ENCODE results near the gene ESPN. TPM values are rescaled to one million over a fixed set of nuclear protein-coding genes. Genes with fewer than 3 reads are reported as not detected.

Gene ESPN
- 10 to 100 TPM; 21.6 to 46.5 TPM for polyA plus RNA-seq

GRCh38 chr1:6424619-6425593, at the start of gene ESPN:
TSS of gene ESPN (plus strand) at chr1:6424776. CDS start at chr1:6424956, 180 bp downstream.
- Histone ChIP-seq H3K27me3 (ENCODE audit: control insufficient read depth in 1 of 2, insufficient read depth in 2 of 2, low read length in 2 of 2) (no peaks in the 10 kb centered on the region), H3K27ac (ENCODE audit: low read depth in 2 of 2, low read length in 1 of 2) (no peak within 1 kb of the TSS), H3K9me3 (ENCODE audit: control insufficient read depth in 2 of 2, insufficient read depth in 1 of 2, low read depth in 1 of 2, low read length in 1 of 2) (no peaks in the 10 kb centered on the region), H3K4me1 (ENCODE audit: control insufficient read depth in 2 of 2, insufficient read depth in 2 of 2, low read length in 1 of 2) (peaks cover 7 to 47% of the 10 kb centered on the region in 2 donors), H3K36me3 (ENCODE audit: control insufficient read depth in 2 of 2, insufficient read depth in 2 of 2, low read length in 1 of 2) (no peaks in the 10 kb centered on the region), H3K4me3 (ENCODE audit: low read depth in 1 of 2, low read length in 2 of 2) (peak within 1 kb of the TSS; percentile 23 to 42)
- WGBS, 2 donors = 4% methylated on average over 62 to 99 of the region's 99 CpGs

GRCh38 chr1:6378096-6378746, 46.4 kb upstream of the ESPN start:
- H3K36me3 ChIP-seq (ENCODE audit: control insufficient read depth in 2 of 2, insufficient read depth in 2 of 2, low read length in 1 of 2) = no peaks in the 10 kb centered on the region
- WGBS, 2 donors = 72 to 73% methylated on average over 12 of the region's 12 CpGs
- no peak overlapping the region for H3K27ac ChIP-seq (ENCODE audit: low read depth in 2 of 2, low read length in 1 of 2)
- H3K27me3 ChIP-seq (ENCODE audit: control insufficient read depth in 1 of 2, insufficient read depth in 2 of 2, low read length in 2 of 2) = no peaks in the 10 kb centered on the region
- H3K4me3 ChIP-seq (ENCODE audit: low read depth in 1 of 2, low read length in 2 of 2) = no peak overlapping the region
- no peaks in the 10 kb centered on the region for H3K9me3 ChIP-seq (ENCODE audit: control insufficient read depth in 2 of 2, insufficient read depth in 1 of 2, low read depth in 1 of 2, low read length in 1 of 2)
- peaks cover 0 to 6% of the 10 kb centered on the region in 2 donors for H3K4me1 ChIP-seq (ENCODE audit: control insufficient read depth in 2 of 2, insufficient read depth in 2 of 2, low read length in 1 of 2)

- Histone ChIP-seq H3K9me3 (ENCODE audit: control insufficient read depth in 2 of 2, insufficient read depth in 1 of 2, low read depth in 1 of 2, low read length in 1 of 2) (no peaks in the 10 kb centered on the region), H3K27ac (ENCODE audit: low read depth in 2 of 2, low read length in 1 of 2) (no peak overlapping the region), H3K4me3 (ENCODE audit: low read depth in 1 of 2, low read length in 2 of 2) (no peak overlapping the region), H3K27me3 (ENCODE audit: control insufficient read depth in 1 of 2, insufficient read depth in 2 of 2, low read length in 2 of 2) (no peaks in the 10 kb centered on the region), H3K36me3 (ENCODE audit: control insufficient read depth in 2 of 2, insufficient read depth in 2 of 2, low read length in 1 of 2) (no peaks in the 10 kb centered on the region), H3K4me1 (ENCODE audit: control insufficient read depth in 2 of 2, insufficient read depth in 2 of 2, low read length in 1 of 2) (peaks cover 1% of the 10 kb centered on the region in 2 donors)
- 95 to 96% methylated on average over 7 of the region's 7 CpGs for WGBS, 2 donors
These were observed 44.5 kb upstream of the ESPN start for GRCh38 chr1:6380037-6380436.

GRCh38 chr1:6384135-6384534, 40.4 kb upstream of the ESPN start:
- 89 to 100% methylated on average over 1 of the region's 1 CpG for WGBS, 2 donors
- Histone ChIP-seq H3K27me3 (ENCODE audit: control insufficient read depth in 1 of 2, insufficient read depth in 2 of 2, low read length in 2 of 2) (no peaks in the 10 kb centered on the region), H3K36me3 (ENCODE audit: control insufficient read depth in 2 of 2, insufficient read depth in 2 of 2, low read length in 1 of 2) (no peaks in the 10 kb centered on the region), H3K9me3 (ENCODE audit: control insufficient read depth in 2 of 2, insufficient read depth in 1 of 2, low read depth in 1 of 2, low read length in 1 of 2) (no peaks in the 10 kb centered on the region), H3K27ac (ENCODE audit: low read depth in 2 of 2, low read length in 1 of 2) (no peak overlapping the region), H3K4me3 (ENCODE audit: low read depth in 1 of 2, low read length in 2 of 2) (no peak overlapping the region), H3K4me1 (ENCODE audit: control insufficient read depth in 2 of 2, insufficient read depth in 2 of 2, low read length in 1 of 2) (peaks cover 5 to 12% of the 10 kb centered on the region in 2 donors)

GRCh38 chr1:6384962-6385361, 39.6 kb upstream of the ESPN start:
- Histone ChIP-seq H3K36me3 (ENCODE audit: control insufficient read depth in 2 of 2, insufficient read depth in 2 of 2, low read length in 1 of 2) (no peaks in the 10 kb centered on the region), H3K27ac (ENCODE audit: low read depth in 2 of 2, low read length in 1 of 2) (peak overlapping the region; percentile 76 to 96), H3K4me1 (ENCODE audit: control insufficient read depth in 2 of 2, insufficient read depth in 2 of 2, low read length in 1 of 2) (peaks cover 5 to 12% of the 10 kb centered on the region in 2 donors), H3K9me3 (ENCODE audit: control insufficient read depth in 2 of 2, insufficient read depth in 1 of 2, low read depth in 1 of 2, low read length in 1 of 2) (no peaks in the 10 kb centered on the region), H3K4me3 (ENCODE audit: low read depth in 1 of 2, low read length in 2 of 2) (no peak overlapping the region), H3K27me3 (ENCODE audit: control insufficient read depth in 1 of 2, insufficient read depth in 2 of 2, low read length in 2 of 2) (no peaks in the 10 kb centered on the region)
- 40 to 54% methylated on average over 5 of the region's 5 CpGs for WGBS, 2 donors

- H3K27ac ChIP-seq (ENCODE audit: low read depth in 2 of 2, low read length in 1 of 2) = peak overlapping the region; percentile 76 to 96
- no peaks in the 10 kb centered on the region for H3K36me3 ChIP-seq (ENCODE audit: control insufficient read depth in 2 of 2, insufficient read depth in 2 of 2, low read length in 1 of 2)
- no peaks in the 10 kb centered on the region for H3K27me3 ChIP-seq (ENCODE audit: control insufficient read depth in 1 of 2, insufficient read depth in 2 of 2, low read length in 2 of 2)
- no peak overlapping the region for H3K4me3 ChIP-seq (ENCODE audit: low read depth in 1 of 2, low read length in 2 of 2)
- H3K4me1 ChIP-seq (ENCODE audit: control insufficient read depth in 2 of 2, insufficient read depth in 2 of 2, low read length in 1 of 2) = peaks cover 5 to 12% of the 10 kb centered on the region in 2 donors
- WGBS, 2 donors = 39 to 55% methylated on average over 22 of the region's 22 CpGs
- H3K9me3 ChIP-seq (ENCODE audit: control insufficient read depth in 2 of 2, insufficient read depth in 1 of 2, low read depth in 1 of 2, low read length in 1 of 2) = no peaks in the 10 kb centered on the region
These were observed 38.9 kb upstream of the ESPN start for GRCh38 chr1:6385488-6386191.

GRCh38 chr1:6386371-6386949, 38.1 kb upstream of the ESPN start:
- WGBS, 2 donors = 62 to 64% methylated on average over 10 of the region's 10 CpGs
- H3K36me3 ChIP-seq (ENCODE audit: control insufficient read depth in 2 of 2, insufficient read depth in 2 of 2, low read length in 1 of 2) = no peaks in the 10 kb centered on the region
- peaks cover 5 to 12% of the 10 kb centered on the region in 2 donors for H3K4me1 ChIP-seq (ENCODE audit: control insufficient read depth in 2 of 2, insufficient read depth in 2 of 2, low read length in 1 of 2)
- H3K27ac ChIP-seq (ENCODE audit: low read depth in 2 of 2, low read length in 1 of 2) = peak overlapping the region; percentile 76 to 96
- no peaks in the 10 kb centered on the region for H3K27me3 ChIP-seq (ENCODE audit: control insufficient read depth in 1 of 2, insufficient read depth in 2 of 2, low read length in 2 of 2)
- no peak overlapping the region for H3K4me3 ChIP-seq (ENCODE audit: low read depth in 1 of 2, low read length in 2 of 2)
- no peaks in the 10 kb centered on the region for H3K9me3 ChIP-seq (ENCODE audit: control insufficient read depth in 2 of 2, insufficient read depth in 1 of 2, low read depth in 1 of 2, low read length in 1 of 2)

- no peaks in the 10 kb centered on the region for H3K36me3 ChIP-seq (ENCODE audit: control insufficient read depth in 2 of 2, insufficient read depth in 2 of 2, low read length in 1 of 2)
- 86 to 87% methylated on average over 9 of the region's 9 CpGs for WGBS, 2 donors
These were observed 34.6 kb upstream of the ESPN start for GRCh38 chr1:6389971-6390370.

More at GRCh38 chr1:6389971-6390370, 34.6 kb upstream of the ESPN start:
- H3K4me1 ChIP-seq (ENCODE audit: control insufficient read depth in 2 of 2, insufficient read depth in 2 of 2, low read length in 1 of 2) = peaks cover 4 to 20% of the 10 kb centered on the region in 2 donors
- no peaks in the 10 kb centered on the region for H3K27me3 ChIP-seq (ENCODE audit: control insufficient read depth in 1 of 2, insufficient read depth in 2 of 2, low read length in 2 of 2)
- no peaks in the 10 kb centered on the region for H3K9me3 ChIP-seq (ENCODE audit: control insufficient read depth in 2 of 2, insufficient read depth in 1 of 2, low read depth in 1 of 2, low read length in 1 of 2)
- H3K4me3 ChIP-seq (ENCODE audit: low read depth in 1 of 2, low read length in 2 of 2) = no peak overlapping the region
- no peak overlapping the region for H3K27ac ChIP-seq (ENCODE audit: low read depth in 2 of 2, low read length in 1 of 2)

Measured in esophagus (tissue), 2 donors.